CD14-positive monocyte (primary cell): ENCODE measurements around the gene IL19. TPM values are rescaled to one million over a fixed set of nuclear protein-coding genes. Genes with fewer than 3 reads are reported as not detected.

ENCODE experiments used
- DNase-seq, 3 donors: peaks; one replicate each; pipeline ENCODE4 v3.0.0-alpha.2; 2011 to 2022
- H2AFZ ChIP-seq: 2 replicates; pipeline ENCODE4 v1.6.0; 2012; ENCODE audit warnings: mild to moderate bottlenecking, low read depth, low read length, inconsistent platforms; ENCODE audit not compliant: insufficient read depth, poor library complexity, severe bottlenecking
- H3K27ac ChIP-seq, 2 donors: 1 replicate in 1 of 2; 2 replicates in 1 of 2; pipeline ENCODE4 v1.5.1; 2012 to 2013; ENCODE audit warnings: low read length in 2 of 2, control low read depth in 1 of 2, inconsistent platforms in 1 of 2, low read depth in 1 of 2, mild to moderate bottlenecking in 1 of 2
- H3K27me3 ChIP-seq, 2 donors: one replicate each; pipeline versions ENCODE4 v1.6.0 to v1.6.1; 2011 to 2013; ENCODE audit warnings: low read length in 2 of 2; ENCODE audit not compliant: control insufficient read depth in 2 of 2, insufficient read depth in 2 of 2
- H3K36me3 ChIP-seq, 2 donors: replicated peaks in 1 of 2; 1 replicate in 1 of 2; 2 replicates in 1 of 2; pipeline versions ENCODE4 v1.5.1 to v1.6.1; 2012 to 2013; ENCODE audit warnings: low read length in 2 of 2, control low read depth in 1 of 2, inconsistent platforms in 1 of 2, mild to moderate bottlenecking in 1 of 2; ENCODE audit not compliant: insufficient read depth in 2 of 2, control insufficient read depth in 1 of 2
- H3K4me1 ChIP-seq, 2 donors: 1 replicate in 1 of 2; 2 replicates in 1 of 2; pipeline versions ENCODE4 v1.5.1 to v1.6.1; 2012 to 2013; ENCODE audit warnings: low read length in 2 of 2, control low read depth in 1 of 2, inconsistent platforms in 1 of 2, mild to moderate bottlenecking in 1 of 2, moderate library complexity in 1 of 2; ENCODE audit not compliant: insufficient read depth in 2 of 2, control insufficient read depth in 1 of 2
- H3K4me2 ChIP-seq: replicated peaks from 2 replicates; pipeline ENCODE3; 2012; ENCODE audit warnings: low read length, moderate library complexity, mild to moderate bottlenecking; ENCODE audit not compliant: poor library complexity, severe bottlenecking; ENCODE audit errors: extremely low read depth
- H3K4me3 ChIP-seq, 3 experiments: fragments of 200-600 bp in 1 of 3; sonication (generic) in 1 of 3; replicated peaks in 1 of 3; 1 replicate in 2 of 3; 2 replicates in 1 of 3; pipeline ENCODE4 v1.5.1; 2011 to 2013; ENCODE audit warnings: low read length in 3 of 3, mild to moderate bottlenecking in 3 of 3, control low read depth in 2 of 3, low read depth in 2 of 3, inconsistent platforms in 1 of 3, moderate library complexity in 1 of 3
- H3K79me2 ChIP-seq: 2 replicates; pipeline ENCODE4 v1.6.0; 2012; ENCODE audit warnings: mild to moderate bottlenecking, control low read depth, inconsistent platforms, low read length, moderate library complexity; ENCODE audit not compliant: insufficient read depth
- H3K9ac ChIP-seq: 2 replicates; pipeline ENCODE4 v1.6.0; 2017; ENCODE audit warnings: low read length, mild to moderate bottlenecking; ENCODE audit not compliant: insufficient read depth, poor library complexity, severe bottlenecking
- H3K9me3 ChIP-seq, 2 donors: replicated peaks in 1 of 2; 1 replicate in 1 of 2; 2 replicates in 1 of 2; pipeline versions ENCODE4 v1.5.1 to v1.6.1; 2012 to 2013; ENCODE audit warnings: low read length in 2 of 2, control low read depth in 1 of 2; ENCODE audit not compliant: control insufficient read depth in 1 of 2, insufficient read depth in 1 of 2
- H4K20me1 ChIP-seq: 2 replicates; pipeline ENCODE4 v1.6.0; 2012; ENCODE audit warnings: mild to moderate bottlenecking, low read length, control low read depth, moderate library complexity; ENCODE audit not compliant: insufficient read depth
- H3K27ac Mint-ChIP-seq, 7 donors: one replicate each; pipeline ENCODE4 v1.8.0; 2020; ENCODE audit warnings: mild to moderate bottlenecking in 7 of 7, mixed read lengths in 7 of 7, moderate library complexity in 6 of 7, inconsistent platforms in 2 of 7
- H3K27me3 Mint-ChIP-seq, 3 donors: one replicate each; pipeline ENCODE4 v1.8.0; 2021 to 2022; ENCODE audit warnings: low read depth in 3 of 3, mild to moderate bottlenecking in 3 of 3, mixed read lengths in 3 of 3, moderate library complexity in 3 of 3, inconsistent platforms in 1 of 3
- H3K36me3 Mint-ChIP-seq, 2 donors: one replicate each; pipeline ENCODE4 v1.8.0; 2020; ENCODE audit warnings: mixed read lengths in 2 of 2, inconsistent platforms in 1 of 2, mild to moderate bottlenecking in 1 of 2
- H3K4me1 Mint-ChIP-seq: one replicate; pipeline ENCODE4 v1.8.0; 2020; ENCODE audit warnings: mild to moderate bottlenecking, mixed read lengths
- H3K4me3 Mint-ChIP-seq, 2 donors: one replicate each; pipeline ENCODE4 v1.8.0; 2020; ENCODE audit warnings: mild to moderate bottlenecking in 2 of 2, mixed read lengths in 2 of 2, moderate library complexity in 1 of 2
- H3K9me3 Mint-ChIP-seq, 7 donors: one replicate each; pipeline ENCODE4 v1.8.0; 2020 to 2022; ENCODE audit warnings: mixed read lengths in 7 of 7, mild to moderate bottlenecking in 6 of 7, moderate library complexity in 6 of 7, inconsistent platforms in 2 of 7
- CTCF ChIP-seq: fragments of 200-600 bp; IDR thresholded peaks from one replicate; pipeline ENCODE4 v1.8.0; 2022; ENCODE audit warnings: antibody characterized with exemption, mild to moderate bottlenecking
- WGBS: methylation state at CpG from one replicate; pipeline ENCODE4 v1.1.5; 2013; ENCODE audit warnings: missing lambda C conversion rate; ENCODE audit not compliant: insufficient coverage; 5-methylcytosine and 5-hydroxymethylcytosine counted together
- intact Hi-C, 2 donors: fragments of 100-400 bp; cut with micrococcal nuclease; formaldehyde crosslinking; loops; one replicate each; pipeline versions ENCODE4 v1.15.0 to v1.15.1; 2023
- polyA plus RNA-seq, 3 donors: library from polyadenylated mRNA; depleted of rRNA in 1 of 3; unstranded in 2 of 3; stranded (reverse) in 1 of 3; fragments of 300-500 nt in 2 of 3; fragments of >200 nt in 1 of 3; fragmentation: Illumina TruSeq in 2 of 3; gene quantifications; 1 replicate in 2 of 3; 2 replicates in 1 of 3; pipeline ENCODE4 v1.2.3, GENCODE V29; 2012 to 2021

The IL19 gene
- polyA plus RNA-seq, 3 donors = 0.41 TPM; not detected in 2

- Mint-ChIP-seq H3K4me1 (peaks cover 53% of the 10 kb centered on the region), H3K27me3 (peaks cover 0 to 2% (median 1%) of the 10 kb centered on the region in 3 donors), H3K4me3 (no peak overlapping the region), H3K36me3 (peaks cover 38 to 44% of the 10 kb centered on the region in 2 donors), H3K9me3 (peaks cover 0 to 2% (median 0%) of the 10 kb centered on the region in 7 donors), H3K27ac (peak overlapping the region in 1 of 7 donors; percentile 78)
- DNase-seq = peak in 1 of 3 donors; percentile 3
- H3K9me3 ChIP-seq = no peaks in the 10 kb centered on the region
- H3K27me3 ChIP-seq = no peaks in the 10 kb centered on the region
- no peak for TF ChIP-seq CTCF
- peaks cover 42 to 52% of the 10 kb centered on the region in 2 donors for H3K4me1 ChIP-seq
- H3K27ac ChIP-seq = no peak overlapping the region
- no peak overlapping the region for H2AFZ ChIP-seq
- peaks cover 12 to 21% of the 10 kb centered on the region in 2 donors for H3K36me3 ChIP-seq
- H3K4me2 ChIP-seq = no peak overlapping the region
- 82% methylated on average over 12 of the region's 14 CpGs for WGBS
- H3K9ac ChIP-seq = no peak overlapping the region
- no peaks in the 10 kb centered on the region for H3K79me2 ChIP-seq
- intact Hi-C loops = loop anchor here (5.0 to 10.0 kb wide), 4 partner anchors 35 to 228 kb away; partner anchors contain the start of genes IL10 (in 1 of the 2) and IL19 (in 1 of the 2)
- H4K20me1 ChIP-seq = peaks cover 38% of the 10 kb centered on the region
- H3K4me3 ChIP-seq = no peak overlapping the region
These were observed 33.5 kb upstream of the IL19 start for GRCh38 chr1:206736878-206737728.

GRCh38 chr1:206737729-206738201 lies 32.8 kb upstream of the IL19 start:
- H3K27ac Mint-ChIP-seq = peak overlapping the region in 2 of 7 donors; percentile 2 to 50
- TF ChIP-seq CTCF = no peak
- Histone ChIP-seq H3K36me3 (peaks cover 6 to 14% of the 10 kb centered on the region in 2 donors), H3K4me2 (no peak overlapping the region), H3K9me3 (no peaks in the 10 kb centered on the region), H3K4me3 (no peak overlapping the region), H2AFZ (no peak overlapping the region), H3K27ac (no peak overlapping the region), H3K4me1 (peaks cover 42 to 52% of the 10 kb centered on the region in 2 donors), H3K27me3 (no peaks in the 10 kb centered on the region), H3K9ac (no peak overlapping the region), H3K79me2 (no peaks in the 10 kb centered on the region), H4K20me1 (peaks cover 38% of the 10 kb centered on the region)
- intact Hi-C loops = loop anchor here (5.0 to 10.0 kb wide), 4 partner anchors 35 to 227 kb away; partner anchors contain the start of genes IL10 (in 1 of the 2) and IL19 (in 1 of the 2)
- no CpG with 5 or more reads among the region's 3 CpGs for WGBS
- peaks cover 0 to 3% (median 1%) of the 10 kb centered on the region in 3 donors for H3K27me3 Mint-ChIP-seq
- no peak overlapping the region for H3K4me3 Mint-ChIP-seq
- H3K9me3 Mint-ChIP-seq = peaks cover 0 to 2% (median 0%) of the 10 kb centered on the region in 7 donors
- H3K4me1 Mint-ChIP-seq = peaks cover 52% of the 10 kb centered on the region
- peaks cover 31 to 38% of the 10 kb centered on the region in 2 donors for H3K36me3 Mint-ChIP-seq
- peak in 1 of 3 donors; percentile 29 for DNase-seq
